Transverse colon (tissue), 4 donors: Measurements from ENCODE around the gene FAH.

ENCODE experiments used
- POLR2AphosphoS5 ChIP-seq, 3 donors: sonication (generic); formaldehyde crosslinking; IDR thresholded peaks; one replicate each; pipeline ENCODE4 v1.6.1; 2016; ENCODE audit warnings: antibody characterized with exemption in 3 of 3
- TF ChIP-seq, protein P1 (sequence below), 5 experiments: fragments of 200-600 bp in 3 of 5; fragments of 450-650 bp in 2 of 5; sonication (generic) in 3 of 5; IDR thresholded peaks; 1 replicate in 2 of 5; 2 replicates in 3 of 5; pipeline ENCODE4 v1.5.1; 2016 to 2017; ENCODE audit warnings: antibody characterized with exemption in 5 of 5, inconsistent platforms in 3 of 5, mild to moderate bottlenecking in 2 of 5, moderate library complexity in 1 of 5

DNA sequence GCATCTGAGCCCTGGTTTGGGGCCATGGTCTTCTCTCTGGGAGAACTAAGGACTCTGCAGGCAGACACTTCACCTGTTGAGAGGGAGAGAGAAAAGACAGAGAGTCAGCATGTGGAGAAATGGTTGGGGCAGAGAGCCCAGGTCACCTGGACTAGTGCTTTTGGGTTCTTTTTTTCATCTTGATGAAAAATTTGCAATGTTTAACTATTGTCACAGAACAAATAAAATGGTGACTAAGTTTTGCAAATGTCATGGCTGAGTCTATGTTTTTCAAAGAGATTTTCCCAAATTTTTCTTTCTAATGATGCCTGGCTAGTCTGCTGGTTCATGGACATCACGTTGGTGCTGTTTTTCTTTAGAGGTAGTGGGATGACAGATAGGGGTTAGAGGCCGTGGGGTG is 17.8 kb downstream of the FAH start:
- TF ChIP-seq, protein P1, sequence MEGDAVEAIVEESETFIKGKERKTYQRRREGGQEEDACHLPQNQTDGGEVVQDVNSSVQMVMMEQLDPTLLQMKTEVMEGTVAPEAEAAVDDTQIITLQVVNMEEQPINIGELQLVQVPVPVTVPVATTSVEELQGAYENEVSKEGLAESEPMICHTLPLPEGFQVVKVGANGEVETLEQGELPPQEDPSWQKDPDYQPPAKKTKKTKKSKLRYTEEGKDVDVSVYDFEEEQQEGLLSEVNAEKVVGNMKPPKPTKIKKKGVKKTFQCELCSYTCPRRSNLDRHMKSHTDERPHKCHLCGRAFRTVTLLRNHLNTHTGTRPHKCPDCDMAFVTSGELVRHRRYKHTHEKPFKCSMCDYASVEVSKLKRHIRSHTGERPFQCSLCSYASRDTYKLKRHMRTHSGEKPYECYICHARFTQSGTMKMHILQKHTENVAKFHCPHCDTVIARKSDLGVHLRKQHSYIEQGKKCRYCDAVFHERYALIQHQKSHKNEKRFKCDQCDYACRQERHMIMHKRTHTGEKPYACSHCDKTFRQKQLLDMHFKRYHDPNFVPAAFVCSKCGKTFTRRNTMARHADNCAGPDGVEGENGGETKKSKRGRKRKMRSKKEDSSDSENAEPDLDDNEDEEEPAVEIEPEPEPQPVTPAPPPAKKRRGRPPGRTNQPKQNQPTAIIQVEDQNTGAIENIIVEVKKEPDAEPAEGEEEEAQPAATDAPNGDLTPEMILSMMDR (IDR thresholded peaks at IDR 0.05): no peak
- TF ChIP-seq POLR2AphosphoS5 (IDR thresholded peaks at IDR 0.05): no peak
